Dendritic cell treated with granulocyte-macrophage colony-stimulating factor and Interleukin-4, amounts not matched to agents 40 ng/mL and 50 ng/mL, for 4 days (primary cell): ENCODE data around the gene ADAM20.
"Not testable (repeated sequence)": the region's sequence is repeated elsewhere in the genome, so short reads cannot be mapped to it uniquely, and the experiment has no call there.

Experiments
- H3K27ac Mint-ChIP-seq: one replicate; pipeline ENCODE4 v1.8.0; 2022; ENCODE audit warnings: mild to moderate bottlenecking, mixed read lengths
- H3K27me3 Mint-ChIP-seq: one replicate; pipeline ENCODE4 v1.8.0; 2022; ENCODE audit warnings: mild to moderate bottlenecking, mixed read lengths
- H3K36me3 Mint-ChIP-seq: one replicate; pipeline ENCODE4 v1.8.0; 2022; ENCODE audit warnings: low read depth, mixed read lengths
- H3K4me1 Mint-ChIP-seq: one replicate; pipeline ENCODE4 v1.8.0; 2022; ENCODE audit warnings: low read depth, mixed read lengths
- H3K4me3 Mint-ChIP-seq: one replicate; pipeline ENCODE4 v1.8.0; 2022; ENCODE audit warnings: mild to moderate bottlenecking, moderate library complexity, mixed read lengths
- H3K9me3 Mint-ChIP-seq: one replicate; pipeline ENCODE4 v1.8.0; 2022; ENCODE audit warnings: mixed read lengths
- intact Hi-C: fragments of 100-400 bp; cut with micrococcal nuclease; formaldehyde crosslinking; loops from one replicate; pipeline ENCODE4 v1.15.0; 2022

The ADAM20 gene

DNA sequence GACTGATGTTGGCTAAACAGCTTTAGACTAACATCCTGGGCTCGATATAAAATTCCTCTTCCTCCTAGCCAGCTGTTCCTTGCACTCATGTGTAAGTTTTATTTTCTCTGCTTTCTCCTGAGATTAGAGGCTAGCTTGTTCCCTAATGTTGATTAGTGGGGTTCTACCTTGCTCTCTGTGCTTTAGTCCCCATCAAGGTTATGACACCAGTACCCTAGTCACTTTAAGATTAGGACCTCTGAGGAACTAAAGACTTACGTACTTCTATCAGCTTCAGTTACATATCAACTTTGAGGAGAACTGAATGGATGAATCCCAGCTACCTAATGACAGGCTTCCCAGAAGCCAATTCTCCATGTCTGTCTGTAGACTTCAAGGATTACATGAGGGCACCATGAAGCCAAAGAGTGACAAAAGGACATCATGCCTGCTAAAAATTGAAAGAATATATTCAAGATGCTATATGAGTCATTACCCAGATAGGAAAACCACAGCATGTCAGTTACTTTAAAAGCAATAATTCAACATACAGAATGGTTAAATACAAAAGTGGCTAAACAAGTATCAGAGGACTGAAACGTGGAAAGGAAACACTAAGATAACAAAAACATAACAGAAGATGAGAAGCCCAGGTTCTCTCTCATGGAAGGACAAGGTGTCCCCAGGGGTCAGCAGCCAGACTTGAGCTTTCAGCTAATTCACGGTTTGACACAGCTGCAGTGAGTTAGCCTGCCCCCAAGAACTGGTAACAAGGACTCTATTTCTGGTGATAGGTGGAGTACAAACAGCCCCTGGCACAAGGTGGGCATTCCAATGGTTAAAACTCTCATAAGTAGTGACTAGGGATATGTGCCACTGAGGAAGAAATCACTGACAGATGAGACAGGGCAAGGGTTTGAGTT is 20.4 kb downstream of the ADAM20 start:
- no peaks in the 10 kb centered on the region for H3K27me3 Mint-ChIP-seq
- H3K36me3 Mint-ChIP-seq, result no peaks in the 10 kb centered on the region
- H3K9me3 Mint-ChIP-seq, result peaks cover 8% of the 10 kb centered on the region
- H3K27ac Mint-ChIP-seq, result no peak overlapping the region
- H3K4me1 Mint-ChIP-seq, result peaks cover 17% of the 10 kb centered on the region
- no peak overlapping the region for H3K4me3 Mint-ChIP-seq
- intact Hi-C loops, result no loop called here

GRCh38 chr14:70498191-70498590 is 36.6 kb downstream of the ADAM20 start:
- Mint-ChIP-seq H3K27me3 (no peaks in the 10 kb centered on the region), H3K4me1 (no peaks in the 10 kb centered on the region), H3K27ac (no peak overlapping the region), H3K9me3 (peaks cover 36% of the 10 kb centered on the region), H3K4me3 (no peak overlapping the region), H3K36me3 (no peaks in the 10 kb centered on the region)
- intact Hi-C loops, result no loop called here

GRCh38 chr14:70489579-70490200 is 45.1 kb downstream of the ADAM20 start:
- peaks cover 40% of the 10 kb centered on the region for H3K9me3 Mint-ChIP-seq
- H3K27ac Mint-ChIP-seq, result no peak overlapping the region
- H3K36me3 Mint-ChIP-seq, result peaks cover 7% of the 10 kb centered on the region
- no peaks in the 10 kb centered on the region for H3K27me3 Mint-ChIP-seq
- no peaks in the 10 kb centered on the region for H3K4me1 Mint-ChIP-seq
- H3K4me3 Mint-ChIP-seq, result no peak overlapping the region
- intact Hi-C loops, result no loop called here

- H3K4me3 Mint-ChIP-seq, H3K36me3 Mint-ChIP-seq, H3K4me1 Mint-ChIP-seq, H3K27me3 Mint-ChIP-seq, intact Hi-C loops, H3K27ac Mint-ChIP-seq: not testable (repeated sequence)
- peaks cover 14% of the 10 kb centered on the region for H3K9me3 Mint-ChIP-seq
Observed at GRCh38 chr14:70477356-70478105, 57.3 kb downstream of the ADAM20 start.

DNA sequence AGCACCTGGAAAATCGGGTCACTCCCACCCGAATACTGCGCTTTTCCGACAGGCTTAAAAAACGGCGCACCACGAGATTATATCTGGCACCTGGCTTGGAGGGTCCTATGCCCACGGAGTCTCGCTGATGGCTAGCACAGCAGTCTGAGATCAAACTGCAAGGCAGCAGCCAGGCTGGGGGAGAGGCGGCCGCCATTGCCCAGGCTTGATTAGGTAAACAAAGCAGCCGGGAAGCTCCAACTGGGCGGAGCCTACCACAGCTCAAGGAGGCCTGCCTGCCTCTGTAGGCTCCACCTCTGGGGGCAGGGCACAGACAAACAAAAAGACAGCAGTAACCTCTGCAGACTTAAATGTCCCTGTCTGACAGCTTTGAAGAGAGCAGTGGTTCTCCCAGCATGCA is 59.3 kb downstream of the ADAM20 start:
- H3K27ac Mint-ChIP-seq, H3K27me3 Mint-ChIP-seq, H3K4me1 Mint-ChIP-seq, H3K4me3 Mint-ChIP-seq, H3K36me3 Mint-ChIP-seq, intact Hi-C loops: not testable (repeated sequence)
- H3K9me3 Mint-ChIP-seq, result peaks cover 14% of the 10 kb centered on the region

GRCh38 chr14:70473825-70474224 is 61.0 kb downstream of the ADAM20 start:
- intact Hi-C loops, result no loop called here
- H3K27me3 Mint-ChIP-seq, result no peaks in the 10 kb centered on the region
- H3K4me1 Mint-ChIP-seq, result peaks cover 5% of the 10 kb centered on the region
- H3K9me3 Mint-ChIP-seq, result peaks cover 14% of the 10 kb centered on the region
- H3K4me3 Mint-ChIP-seq, result no peak overlapping the region
- H3K36me3 Mint-ChIP-seq, result no peaks in the 10 kb centered on the region
- no peak overlapping the region for H3K27ac Mint-ChIP-seq
